HL-60 (cell line): Measurements from ENCODE around the gene POLR2L.

Experiments
- DNase-seq, 2 experiments: peaks; one replicate each; pipeline ENCODE4 v3.0.0-alpha.2; 2010 to 2020; ENCODE audit warnings: low read depth in 1 of 2, low spot score in 1 of 2
- H3K27ac ChIP-seq: fragments of 250-450 bp; sonication (Bioruptor Pico); replicated peaks from 2 replicates; pipeline ENCODE4 v1.5.1; 2020; ENCODE audit warnings: mild to moderate bottlenecking, moderate library complexity
- H3K27me3 ChIP-seq: fragments of 250-450 bp; sonication (Bioruptor Pico); 2 replicates; pipeline ENCODE4 v1.5.1; 2021; ENCODE audit warnings: mild to moderate bottlenecking, moderate library complexity; ENCODE audit not compliant: insufficient read depth, poor library complexity, severe bottlenecking
- H3K4me3 ChIP-seq: replicated peaks from 2 replicates; pipeline ENCODE4 v1.5.1; 2011; ENCODE audit warnings: mild to moderate bottlenecking, control low read depth, low read length; ENCODE audit not compliant: insufficient read depth
- GABPA ChIP-seq: IDR thresholded peaks from 2 replicates; pipeline ENCODE4 v1.6.1; 2012; ENCODE audit warnings: low read depth
- POLR2AphosphoS5 ChIP-seq: IDR thresholded peaks from 2 replicates; pipeline ENCODE4 v1.6.1; 2012; ENCODE audit warnings: low read depth
- SPI1 ChIP-seq: IDR thresholded peaks from 2 replicates; pipeline ENCODE4 v1.6.1; 2012; ENCODE audit warnings: low read depth, mild to moderate bottlenecking, borderline replicate concordance
- TF ChIP-seq, protein P1 (sequence below): IDR thresholded peaks from 2 replicates; pipeline ENCODE4 v1.6.1; 2012; ENCODE audit warnings: low read depth; ENCODE audit not compliant: insufficient replicate concordance
- TF ChIP-seq, protein P2 (sequence below): IDR thresholded peaks from one replicate; pipeline ENCODE4 v1.5.1; 2011; ENCODE audit warnings: low read length, control low read depth, inconsistent platforms; ENCODE audit not compliant: insufficient read depth

Gene POLR2L

DNA sequence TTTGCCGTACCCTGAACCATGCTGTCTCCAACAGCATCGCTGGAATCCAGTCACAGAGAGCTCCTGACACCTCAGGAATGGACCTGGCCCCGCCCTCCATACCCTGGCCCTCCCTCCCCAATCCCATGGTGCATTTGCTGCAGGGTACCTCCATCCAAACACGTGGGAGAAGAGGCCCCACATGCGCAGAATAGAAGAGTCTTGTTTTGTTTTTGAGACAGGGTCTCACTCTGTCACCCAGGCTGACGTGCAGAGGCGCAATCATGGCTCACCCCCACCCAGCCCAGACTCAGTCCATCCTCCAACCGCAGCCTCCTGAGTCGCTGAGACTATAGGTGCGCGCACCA is 25.9 kb downstream of the POLR2L start:
- Histone ChIP-seq H3K27ac (no peak overlapping the region), H3K27me3 (no peaks in the 10 kb centered on the region), H3K4me3 (no peak overlapping the region)
- TF ChIP-seq POLR2AphosphoS5 (no peak), GABPA (no peak), SPI1 (no peak)
- TF ChIP-seq, protein P1, sequence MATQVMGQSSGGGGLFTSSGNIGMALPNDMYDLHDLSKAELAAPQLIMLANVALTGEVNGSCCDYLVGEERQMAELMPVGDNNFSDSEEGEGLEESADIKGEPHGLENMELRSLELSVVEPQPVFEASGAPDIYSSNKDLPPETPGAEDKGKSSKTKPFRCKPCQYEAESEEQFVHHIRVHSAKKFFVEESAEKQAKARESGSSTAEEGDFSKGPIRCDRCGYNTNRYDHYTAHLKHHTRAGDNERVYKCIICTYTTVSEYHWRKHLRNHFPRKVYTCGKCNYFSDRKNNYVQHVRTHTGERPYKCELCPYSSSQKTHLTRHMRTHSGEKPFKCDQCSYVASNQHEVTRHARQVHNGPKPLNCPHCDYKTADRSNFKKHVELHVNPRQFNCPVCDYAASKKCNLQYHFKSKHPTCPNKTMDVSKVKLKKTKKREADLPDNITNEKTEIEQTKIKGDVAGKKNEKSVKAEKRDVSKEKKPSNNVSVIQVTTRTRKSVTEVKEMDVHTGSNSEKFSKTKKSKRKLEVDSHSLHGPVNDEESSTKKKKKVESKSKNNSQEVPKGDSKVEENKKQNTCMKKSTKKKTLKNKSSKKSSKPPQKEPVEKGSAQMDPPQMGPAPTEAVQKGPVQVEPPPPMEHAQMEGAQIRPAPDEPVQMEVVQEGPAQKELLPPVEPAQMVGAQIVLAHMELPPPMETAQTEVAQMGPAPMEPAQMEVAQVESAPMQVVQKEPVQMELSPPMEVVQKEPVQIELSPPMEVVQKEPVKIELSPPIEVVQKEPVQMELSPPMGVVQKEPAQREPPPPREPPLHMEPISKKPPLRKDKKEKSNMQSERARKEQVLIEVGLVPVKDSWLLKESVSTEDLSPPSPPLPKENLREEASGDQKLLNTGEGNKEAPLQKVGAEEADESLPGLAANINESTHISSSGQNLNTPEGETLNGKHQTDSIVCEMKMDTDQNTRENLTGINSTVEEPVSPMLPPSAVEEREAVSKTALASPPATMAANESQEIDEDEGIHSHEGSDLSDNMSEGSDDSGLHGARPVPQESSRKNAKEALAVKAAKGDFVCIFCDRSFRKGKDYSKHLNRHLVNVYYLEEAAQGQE, result no peak
- TF ChIP-seq, protein P2, sequence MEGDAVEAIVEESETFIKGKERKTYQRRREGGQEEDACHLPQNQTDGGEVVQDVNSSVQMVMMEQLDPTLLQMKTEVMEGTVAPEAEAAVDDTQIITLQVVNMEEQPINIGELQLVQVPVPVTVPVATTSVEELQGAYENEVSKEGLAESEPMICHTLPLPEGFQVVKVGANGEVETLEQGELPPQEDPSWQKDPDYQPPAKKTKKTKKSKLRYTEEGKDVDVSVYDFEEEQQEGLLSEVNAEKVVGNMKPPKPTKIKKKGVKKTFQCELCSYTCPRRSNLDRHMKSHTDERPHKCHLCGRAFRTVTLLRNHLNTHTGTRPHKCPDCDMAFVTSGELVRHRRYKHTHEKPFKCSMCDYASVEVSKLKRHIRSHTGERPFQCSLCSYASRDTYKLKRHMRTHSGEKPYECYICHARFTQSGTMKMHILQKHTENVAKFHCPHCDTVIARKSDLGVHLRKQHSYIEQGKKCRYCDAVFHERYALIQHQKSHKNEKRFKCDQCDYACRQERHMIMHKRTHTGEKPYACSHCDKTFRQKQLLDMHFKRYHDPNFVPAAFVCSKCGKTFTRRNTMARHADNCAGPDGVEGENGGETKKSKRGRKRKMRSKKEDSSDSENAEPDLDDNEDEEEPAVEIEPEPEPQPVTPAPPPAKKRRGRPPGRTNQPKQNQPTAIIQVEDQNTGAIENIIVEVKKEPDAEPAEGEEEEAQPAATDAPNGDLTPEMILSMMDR, result no peak
- no peak for DNase-seq

DNA sequence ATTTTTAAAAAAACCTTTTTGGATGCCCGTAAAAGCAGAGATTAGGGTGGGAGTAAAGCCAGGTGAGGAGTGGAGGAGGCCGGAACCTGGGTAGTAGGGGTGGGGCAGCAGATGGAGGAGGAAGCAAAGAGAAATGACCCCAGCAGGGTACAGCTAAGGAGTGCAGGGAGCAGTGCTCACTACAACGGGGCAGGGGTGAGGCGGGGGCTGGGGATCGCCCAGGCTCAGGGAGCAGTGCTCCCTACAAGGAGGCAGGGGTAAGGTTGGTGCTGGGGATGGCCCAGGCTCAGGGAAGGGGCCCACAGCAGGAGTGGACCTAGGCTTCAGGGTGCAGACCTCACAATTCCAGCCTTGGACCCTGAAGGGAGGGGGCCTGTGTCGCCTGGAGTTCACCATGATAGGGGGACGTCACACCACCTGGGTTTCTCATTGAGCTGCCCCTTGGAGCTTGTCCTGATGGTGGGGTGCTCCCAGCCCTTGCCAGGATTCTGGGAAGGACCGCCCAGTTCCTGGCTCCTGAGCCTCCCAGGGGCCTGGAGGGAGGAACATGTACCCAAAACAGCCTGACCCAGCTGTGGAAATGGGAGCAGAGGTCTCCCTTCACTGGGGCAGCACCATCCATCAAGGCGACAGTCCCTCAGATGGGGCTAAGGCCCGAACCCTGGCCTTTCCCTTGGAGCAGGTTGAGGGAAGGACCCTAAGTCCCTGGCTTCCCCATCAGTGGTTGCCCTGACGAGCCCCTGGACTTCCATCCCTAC is 26.5 kb downstream of the POLR2L start:
- H3K4me3 ChIP-seq, result no peak overlapping the region
- no peak overlapping the region for H3K27ac ChIP-seq
- H3K27me3 ChIP-seq, result no peaks in the 10 kb centered on the region
- no peak for DNase-seq
- TF ChIP-seq GABPA (no peak), POLR2AphosphoS5 (no peak)
- TF ChIP-seq, protein P2, result no peak

DNA sequence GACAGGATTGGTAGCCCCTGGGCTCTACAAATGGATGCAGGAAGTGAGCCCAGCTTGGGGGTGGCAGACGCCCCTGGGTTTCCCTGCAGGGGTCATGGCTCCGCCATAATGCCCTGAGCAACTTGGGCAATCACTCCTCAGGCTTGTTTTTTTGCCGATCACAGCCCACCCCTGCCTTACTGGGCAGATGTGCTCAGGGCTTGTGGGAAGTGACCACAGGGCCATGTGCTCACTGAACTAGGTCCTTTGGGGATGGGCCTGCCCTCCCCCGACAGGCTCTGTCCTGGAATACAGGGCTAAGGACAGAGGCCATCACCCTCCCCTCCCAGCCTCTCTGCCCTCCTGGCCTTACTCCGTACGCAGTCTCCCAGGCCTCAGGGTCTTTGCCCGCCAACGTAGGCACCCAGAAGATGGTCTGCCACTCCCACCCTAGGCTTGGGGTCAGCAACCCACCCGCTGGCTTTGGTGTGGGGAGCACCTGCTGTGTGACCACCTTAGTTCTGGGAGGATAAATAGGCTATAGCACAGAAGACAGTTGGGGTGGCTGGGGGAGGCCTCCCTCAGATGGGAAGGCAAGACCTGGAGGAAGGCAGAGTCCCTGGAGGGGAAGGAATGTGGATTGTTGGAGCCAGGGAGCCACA is 28.8 kb downstream of the POLR2L start:
- DNase-seq, result no peak
- Histone ChIP-seq H3K4me3 (no peak overlapping the region), H3K27me3 (no peaks in the 10 kb centered on the region), H3K27ac (0 out of 2 replicates have a peak overlapping the region, but pooled peaks have one; percentile 23)
- TF ChIP-seq POLR2AphosphoS5, result peak; percentile 79
- TF ChIP-seq, protein P1, result no peak

DNA sequence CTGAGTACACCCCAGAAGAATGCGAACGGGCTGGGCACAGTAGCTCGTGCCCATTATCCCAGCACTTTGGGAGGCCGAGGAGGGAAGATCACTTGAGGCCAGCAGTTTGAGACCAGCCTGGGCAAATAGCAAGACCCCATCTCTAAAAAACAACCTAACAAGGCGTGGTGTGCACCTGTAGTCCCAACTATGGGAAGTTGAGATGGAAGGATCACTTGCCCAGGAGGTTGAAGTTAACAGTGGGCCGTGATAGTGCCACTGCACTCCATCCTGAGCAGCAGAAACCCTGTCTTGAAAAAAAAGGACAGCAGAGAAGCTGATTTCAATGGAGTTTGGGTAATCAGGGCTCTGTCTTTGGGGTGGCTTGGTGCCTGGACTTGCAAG is 29.3 kb downstream of the POLR2L start:
- DNase-seq, result no peak
- H3K27me3 ChIP-seq, result no peaks in the 10 kb centered on the region
- H3K27ac ChIP-seq, result no peak overlapping the region
- TF ChIP-seq POLR2AphosphoS5 (no peak), SPI1 (no peak), GABPA (no peak)
- TF ChIP-seq, protein P1, result no peak
- TF ChIP-seq, protein P2, result no peak
- H3K4me3 ChIP-seq, result no peak overlapping the region
